GM20431 (cell line): ENCODE data around the gene SLC5A4.
"Not testable (repeated sequence)": the region's sequence is repeated elsewhere in the genome, so short reads cannot be mapped to it uniquely, and the experiment has no call there.

Experiments
- in situ Hi-C: fragments of 300-500 bp; cut with MseI, MboI; formaldehyde crosslinking; loops from one replicate; pipeline ENCODE4 v1.15.0; 2020; ENCODE audit warnings: low sequenced_read_pairs; ENCODE audit not compliant: unreplicated experiment

SLC5A4 gene

GRCh38 chr22:32203181-32204039, 51.7 kb downstream of the SLC5A4 start:
- in situ Hi-C loops, result no loop called here

DNA sequence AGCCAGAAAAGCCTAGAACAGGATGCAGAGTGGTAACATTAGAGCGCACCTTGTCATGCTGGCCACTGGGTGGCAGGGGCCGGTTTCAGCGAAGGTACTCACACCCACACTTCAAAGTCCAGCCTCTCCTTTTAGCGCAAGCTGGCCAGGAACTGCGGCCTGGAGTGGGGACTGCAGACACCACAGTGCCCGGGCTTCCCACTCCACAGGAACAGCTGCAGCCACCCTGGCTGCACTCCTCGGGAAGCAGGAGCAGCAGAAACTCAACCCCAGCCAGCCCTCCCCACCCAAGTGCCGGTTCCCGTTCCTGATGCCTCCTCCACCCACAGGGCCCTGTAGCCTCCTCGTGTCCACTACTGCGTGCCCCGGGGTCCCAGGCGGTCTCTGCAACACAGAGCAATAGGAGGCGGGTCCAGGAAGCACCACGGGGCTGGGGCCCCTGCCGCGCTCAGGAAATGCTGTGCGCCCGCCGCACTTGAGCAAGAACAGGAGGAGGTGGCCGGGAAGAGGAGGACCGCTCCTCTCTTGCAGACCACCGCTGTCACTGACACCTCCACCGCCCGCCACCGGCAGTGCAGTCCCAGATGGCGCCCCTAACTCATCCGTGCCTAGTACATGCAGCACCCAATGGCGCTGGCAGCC, 52.5 kb downstream of the SLC5A4 start:
- in situ Hi-C loops, result no loop called here

DNA sequence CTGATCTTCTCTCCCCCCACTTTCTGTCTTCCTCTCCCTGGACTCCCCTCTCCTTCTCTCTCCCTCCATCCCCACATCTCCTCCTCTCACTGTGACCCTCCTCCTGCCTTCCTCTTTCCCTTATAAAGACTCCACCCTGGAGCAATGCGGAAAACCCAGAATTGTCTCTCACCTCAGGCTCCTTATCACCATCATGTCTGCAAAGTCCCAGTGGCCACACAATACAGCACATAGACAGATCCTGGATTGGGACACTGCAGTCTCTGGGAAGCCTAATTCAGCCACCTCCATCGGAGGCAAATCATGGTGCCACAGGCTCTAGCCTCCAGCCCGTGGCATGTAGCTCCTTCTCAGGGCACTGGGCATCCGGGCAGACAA, 53.0 kb downstream of the SLC5A4 start:
- in situ Hi-C loops, result no loop called here

DNA sequence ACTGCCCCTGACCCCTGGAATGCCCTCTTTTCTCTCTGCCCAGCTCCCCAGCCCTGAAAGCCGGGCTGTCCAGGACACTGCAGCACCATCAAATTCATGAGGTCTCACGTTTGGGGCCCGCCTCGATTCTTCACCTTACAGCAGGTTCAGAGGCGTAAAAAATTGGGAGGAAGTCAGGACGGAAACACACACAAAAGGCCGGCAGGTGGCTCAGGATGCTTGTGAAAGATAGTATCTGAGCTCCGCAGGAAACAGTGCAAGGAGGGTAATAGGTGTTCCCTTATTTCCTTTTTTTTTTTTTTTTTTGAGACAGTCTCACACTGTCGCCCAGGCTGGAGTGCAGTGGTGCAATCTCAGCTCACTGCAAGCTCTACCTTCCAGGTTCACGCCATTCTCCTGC, 54.4 kb downstream of the SLC5A4 start:
- in situ Hi-C loops, result no loop called here

DNA sequence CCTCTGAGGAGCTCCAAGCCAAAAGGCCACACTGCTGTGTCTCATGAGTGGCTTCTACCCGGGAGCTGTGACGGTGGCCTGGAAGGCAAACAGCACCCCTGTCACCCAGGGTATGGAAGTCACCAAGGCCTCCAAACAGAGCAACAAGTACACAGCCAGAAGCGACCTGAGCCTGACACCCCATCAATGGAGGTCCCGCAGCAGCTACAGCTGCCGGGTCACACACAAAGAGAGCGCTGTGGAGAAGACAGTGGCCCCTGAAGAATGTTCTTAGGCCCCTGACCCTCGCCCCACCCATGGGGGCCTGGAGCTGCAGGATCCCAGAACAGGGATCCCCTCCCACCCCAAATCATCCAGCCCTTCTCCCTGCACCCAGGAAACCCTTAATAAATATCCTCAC, 55.2 kb downstream of the SLC5A4 start:
- in situ Hi-C loops, result no loop called here

- in situ Hi-C loops, result no loop called here
Measured at GRCh38 chr22:32199341-32199740, 55.8 kb downstream of the SLC5A4 start.

DNA sequence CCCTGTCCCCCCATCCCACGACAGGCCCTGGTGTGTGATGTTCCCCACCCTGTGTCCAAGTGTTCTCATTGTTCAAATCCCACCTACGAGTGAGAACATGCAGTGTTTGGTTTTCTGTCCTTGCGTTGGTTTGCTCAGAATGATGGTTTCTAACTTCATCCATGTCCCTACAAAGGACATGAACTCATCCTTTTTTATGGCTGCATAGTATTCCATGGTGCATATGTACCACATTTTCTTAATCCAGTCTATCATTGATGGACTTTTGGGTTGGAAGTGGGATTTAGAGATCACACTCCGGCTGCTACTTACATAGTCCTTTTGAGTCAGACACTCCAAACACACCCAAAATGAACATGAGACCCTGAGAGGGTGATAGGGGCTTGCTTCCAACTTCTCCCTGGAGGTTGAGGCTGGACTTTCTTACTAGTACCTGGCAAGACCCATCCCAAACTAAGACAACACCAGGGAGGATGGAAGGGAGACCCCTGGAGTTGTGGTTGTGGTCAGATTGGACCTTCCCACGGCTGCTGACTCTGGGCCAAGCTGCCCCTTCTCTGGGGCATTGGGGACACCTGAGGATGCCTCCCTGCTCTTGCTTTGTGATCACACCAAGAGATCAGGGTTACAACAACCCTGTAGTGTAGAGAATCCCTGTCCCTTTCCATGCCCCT, 57.5 kb downstream of the SLC5A4 start:
- in situ Hi-C loops, result not testable (repeated sequence)

DNA sequence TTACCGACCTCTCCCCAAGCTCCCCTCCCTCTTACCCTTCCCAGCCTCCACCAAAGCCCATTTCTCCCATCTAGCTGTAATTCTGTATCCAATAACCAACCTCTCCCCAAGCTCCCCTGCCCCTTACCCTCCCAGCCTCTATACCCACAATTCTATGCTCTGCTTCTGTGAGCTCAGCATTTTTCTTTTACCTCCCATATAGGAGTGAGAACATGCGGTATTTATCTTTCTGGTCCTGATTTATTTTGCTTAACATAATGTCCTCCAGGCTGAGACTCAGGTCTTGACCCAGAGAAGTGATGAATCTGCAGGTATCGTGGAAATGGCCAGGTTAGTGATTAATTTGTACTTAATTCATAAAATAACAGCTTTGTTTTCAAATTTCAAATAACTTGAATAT, 59.2 kb downstream of the SLC5A4 start:
- in situ Hi-C loops, result not testable (repeated sequence)

GRCh38 chr22:32193346-32193745, 61.8 kb downstream of the SLC5A4 start:
- in situ Hi-C loops, result not testable (repeated sequence)

DNA sequence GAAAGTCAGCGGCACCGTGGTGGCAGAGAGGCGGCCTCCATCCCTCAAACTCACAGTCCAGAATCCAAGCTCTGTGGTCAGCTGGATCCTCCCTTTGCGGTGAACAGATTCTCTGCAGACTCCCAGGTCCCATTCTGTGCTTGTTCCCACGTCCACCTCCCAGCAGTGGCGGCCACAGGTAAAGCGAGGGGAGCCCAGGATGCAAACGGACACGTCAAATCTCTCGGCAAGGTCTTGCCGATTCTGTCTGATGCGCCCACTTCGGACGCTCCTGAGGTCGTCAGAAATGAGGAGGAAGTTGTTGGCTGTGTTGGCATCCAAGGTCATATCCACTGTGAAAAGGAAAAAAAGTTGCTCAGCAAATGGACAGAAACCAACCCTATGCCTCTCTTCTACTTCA, 64.1 kb downstream of the SLC5A4 start:
- in situ Hi-C loops, result not testable (repeated sequence)

GRCh38 chr22:32185821-32186220, 69.3 kb downstream of the SLC5A4 start:
- in situ Hi-C loops, result no loop called here

DNA sequence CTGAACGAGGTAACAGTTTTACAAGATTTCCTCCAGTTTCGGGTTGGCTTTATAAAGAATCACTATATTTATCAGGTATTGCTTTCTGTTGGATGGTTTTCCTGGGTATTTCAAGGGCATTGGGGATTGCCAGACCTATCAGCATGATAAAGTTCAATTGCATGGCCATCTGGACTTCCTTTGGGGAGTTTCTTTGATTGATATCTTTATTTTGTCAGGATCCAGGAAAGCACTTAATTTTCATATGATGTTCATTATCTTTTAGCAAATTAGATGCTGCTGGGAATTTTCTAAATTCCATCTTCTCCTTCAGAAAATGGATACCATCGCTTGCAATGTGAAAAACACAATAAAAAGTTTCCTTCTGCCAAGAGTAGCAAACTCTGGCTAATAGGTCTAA, 71.5 kb downstream of the SLC5A4 start:
- in situ Hi-C loops, result no loop called here

- in situ Hi-C loops, result no loop called here
Measured at GRCh38 chr22:32181043-32181442, 74.1 kb downstream of the SLC5A4 start.

DNA sequence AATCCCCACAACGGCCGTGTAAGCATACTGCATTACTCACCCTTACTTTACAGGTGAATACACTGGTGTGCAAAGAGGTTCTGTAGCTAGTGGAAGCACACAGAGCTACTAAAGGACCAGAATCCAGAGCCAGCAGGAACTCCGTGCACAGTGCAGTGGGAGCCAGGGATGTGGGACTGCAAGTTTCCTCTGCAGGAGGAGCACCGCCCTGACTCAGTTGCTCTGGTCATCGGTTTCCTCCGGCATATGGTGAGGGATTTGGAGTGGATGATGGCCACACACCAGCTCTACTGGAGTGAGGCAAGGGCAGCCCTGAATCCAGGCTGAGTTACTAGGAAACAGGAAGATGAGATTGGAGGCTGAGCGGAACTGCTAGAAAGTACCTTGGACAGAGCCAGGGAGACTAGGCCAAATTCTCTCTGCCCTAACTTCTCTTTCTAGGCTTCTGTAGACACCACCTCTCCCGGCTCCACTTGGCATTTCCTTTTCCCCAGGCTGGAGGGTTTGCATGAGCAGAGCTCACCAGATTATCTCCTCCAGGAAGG, 77.9 kb downstream of the SLC5A4 start:
- in situ Hi-C loops, result no loop called here

DNA sequence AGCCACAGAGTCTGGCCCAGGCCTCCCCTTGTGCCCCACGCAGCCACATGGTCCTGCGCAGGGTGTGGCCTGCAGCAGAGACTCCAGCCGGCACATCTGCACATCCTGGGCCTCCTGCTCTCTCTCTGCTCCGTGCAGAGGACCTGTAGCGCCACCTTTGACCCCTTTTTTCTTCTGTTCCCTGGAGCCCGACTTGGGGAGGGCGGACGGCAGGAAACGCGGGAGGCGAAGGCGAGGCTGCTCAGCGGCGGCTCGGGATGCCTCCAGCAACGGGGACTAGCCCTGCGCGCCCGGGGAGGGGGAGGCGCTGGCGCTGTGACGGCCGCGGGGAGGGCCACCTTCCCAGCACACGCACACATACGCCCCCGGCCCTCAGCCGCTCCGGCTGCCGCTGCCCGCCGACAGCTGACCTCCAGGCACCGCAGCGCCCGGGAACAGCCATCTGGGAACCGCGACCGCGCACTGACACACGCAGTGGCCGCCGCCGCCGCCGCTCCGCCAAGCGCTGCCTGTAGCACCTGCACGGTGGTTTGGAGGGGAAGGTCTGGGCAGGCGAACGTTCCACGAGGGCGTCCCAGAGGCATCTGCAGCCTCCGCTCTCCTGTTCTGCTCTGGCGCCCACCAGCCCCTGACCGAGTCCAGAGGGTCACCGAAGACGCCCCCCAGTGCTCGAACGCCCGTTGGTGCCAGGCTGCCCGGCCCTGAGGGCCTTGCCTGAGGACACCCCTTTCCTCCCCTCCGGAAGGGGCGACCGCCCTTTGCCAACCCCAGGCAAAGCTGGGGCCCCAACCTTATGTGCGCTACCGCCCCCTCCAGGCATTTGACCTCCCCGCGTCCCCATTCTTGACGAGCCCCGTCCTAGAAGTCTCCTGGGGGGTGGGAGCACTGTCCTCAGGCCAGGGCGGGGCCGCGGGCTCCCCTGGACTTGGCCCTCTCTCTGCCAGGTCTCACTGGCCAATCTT, 79.2 kb downstream of the SLC5A4 start:
- in situ Hi-C loops, result no loop called here

DNA sequence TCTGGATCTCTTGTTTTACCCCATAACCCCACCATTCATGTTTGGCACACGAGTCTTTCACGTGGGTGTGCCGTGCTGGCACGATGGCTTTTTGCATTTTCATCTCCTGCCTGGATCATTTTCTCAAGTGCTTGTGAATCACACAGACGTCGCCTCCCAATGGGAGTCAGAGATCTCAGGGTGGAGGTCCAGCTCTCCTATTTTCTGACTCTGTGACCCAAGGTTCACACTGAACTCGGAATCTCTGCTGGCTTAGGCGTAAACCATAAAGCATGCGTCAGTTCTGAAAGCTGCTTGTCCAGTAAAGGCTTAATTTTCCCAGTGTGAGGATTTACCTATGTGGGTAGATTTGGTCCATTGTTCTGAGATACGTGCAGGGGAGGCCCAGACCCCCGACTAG, 80.0 kb downstream of the SLC5A4 start:
- in situ Hi-C loops, result no loop called here
